ENCODE results near the gene KCNJ15. TPM values are rescaled to one million over a fixed set of nuclear protein-coding genes. Genes with fewer than 3 reads are reported as not detected.

Gene KCNJ15
- total and polyA plus RNA-seq, 2 of the 8 experiments (the other 6 are each of a cell fraction or from before 2014, with no cell fraction given) = under 0.01 TPM; not detected in 1

DNA sequence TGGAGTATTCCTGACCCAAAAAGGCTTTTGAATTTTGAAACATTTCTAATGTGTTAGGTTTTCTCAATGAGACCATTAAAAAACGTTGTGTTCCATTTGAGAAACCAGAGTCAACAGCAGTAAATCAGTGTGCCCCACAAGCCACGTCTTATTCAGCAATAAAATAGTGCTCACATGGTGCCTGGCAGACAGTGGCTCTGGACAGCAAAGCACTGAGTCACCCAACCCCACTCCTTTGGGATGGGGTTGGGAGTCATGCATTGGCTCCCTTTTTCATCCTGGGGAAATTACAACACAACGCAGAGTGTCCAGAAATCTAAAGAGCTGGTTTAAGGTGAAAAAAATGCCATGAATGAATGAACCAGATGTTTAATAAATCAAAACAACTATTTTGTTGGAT is 46.5 kb downstream of the KCNJ15 start:
- no peak for TF ChIP-seq RBBP5 (IDR thresholded peaks at IDR 0.05; ENCODE audit: borderline replicate concordance, low read depth, low read length)
- no peak for TF ChIP-seq SIX5 (IDR thresholded peaks at IDR 0.05; ENCODE audit: low read depth, low read length)
- TF ChIP-seq, protein P1, sequence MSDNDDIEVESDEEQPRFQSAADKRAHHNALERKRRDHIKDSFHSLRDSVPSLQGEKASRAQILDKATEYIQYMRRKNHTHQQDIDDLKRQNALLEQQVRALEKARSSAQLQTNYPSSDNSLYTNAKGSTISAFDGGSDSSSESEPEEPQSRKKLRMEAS (IDR thresholded peaks at IDR 0.05) = no peak
- no peak for TF ChIP-seq KDM1A (IDR thresholded peaks at IDR 0.05; ENCODE audit: borderline replicate concordance, low read length)
- no peak for TF ChIP-seq MAFK (IDR thresholded peaks at IDR 0.05; ENCODE audit: low read depth, low read length)
- TF ChIP-seq RXRA (IDR thresholded peaks at IDR 0.05; ENCODE audit: insufficient read depth, low read depth, low read length) = no peak
- TF ChIP-seq NANOG (IDR thresholded peaks at IDR 0.05; ENCODE audit: insufficient read depth, low read depth, low read length, poor library complexity, severe bottlenecking) = no peak
- no peak for TF ChIP-seq CEBPB (IDR thresholded peaks at IDR 0.05; ENCODE audit: low read depth, low read length)
- no peak for TF ChIP-seq EGR1 (IDR thresholded peaks at IDR 0.05; ENCODE audit: borderline replicate concordance, low read depth, low read length)
- TF ChIP-seq FOSL1 (IDR thresholded peaks at IDR 0.05; ENCODE audit: insufficient read depth, low read depth, low read length) = no peak
- no peak for TF ChIP-seq CHD1 (IDR thresholded peaks at IDR 0.05; ENCODE audit: low read depth, low read length)
- TF ChIP-seq HDAC6 (IDR thresholded peaks at IDR 0.05; ENCODE audit: low read depth, low read length) = no peak
- Histone ChIP-seq H2BK15ac (ENCODE audit: low read length) (no peak overlapping the region), H2BK20ac (ENCODE audit: low read length) (no peak overlapping the region), H4K91ac (replicated peaks; ENCODE audit: insufficient read length, low read length) (no peak overlapping the region), H3K14ac (ENCODE audit: insufficient read length) (no peak overlapping the region), H4K8ac (ENCODE audit: extremely low read depth, insufficient read depth, low read length) (no peak overlapping the region), H3K27ac (ENCODE audit: low read depth, low read length) (no peak overlapping the region), H3K23me2 (ENCODE audit: low read depth, low read length) (no peaks in the 10 kb centered on the region), H2BK5ac (ENCODE audit: low read depth, low read length) (no peak overlapping the region), H3K4me1 (replicated peaks in 1 of 4; ENCODE audit: control insufficient read depth in 3 of 4, insufficient read depth in 4 of 4, low read length in 3 of 4) (peaks cover 0 to 3% (median under 1%) of the 10 kb centered on the region in 4 experiments; a peak in 1 of 7 replicates), H2AK5ac (ENCODE audit: low read depth, low read length) (no peak overlapping the region), H4K5ac (ENCODE audit: insufficient read length, low read depth, low read length) (no peak overlapping the region), H3K9me3 (ENCODE audit: insufficient read depth in 2 of 2, low read depth in 1 of 2, low read length in 1 of 2) (no peaks in the 10 kb centered on the region), H4K20me1 (replicated peaks in 1 of 2; ENCODE audit: control insufficient read depth in 1 of 2, insufficient read depth in 2 of 2, low read length in 2 of 2) (no peaks in the 10 kb centered on the region), H2BK12ac (ENCODE audit: low read depth, low read length) (no peak overlapping the region; the same call in 1 of the 2 replicates), H3K56ac (replicated peaks; ENCODE audit: insufficient read length, low read depth, low read length) (no peak overlapping the region), H3K27me3 (replicated peaks in 1 of 4; ENCODE audit: control insufficient read depth in 3 of 4, extremely low read depth in 1 of 4, insufficient read depth in 3 of 4, low read length in 3 of 4) (no peaks in the 10 kb centered on the region), H3K79me1 (ENCODE audit: low read depth, low read length) (no peaks in the 10 kb centered on the region), H3K4me3 (ENCODE audit: extremely low read depth in 1 of 4, insufficient read depth in 2 of 4, low read depth in 3 of 4, low read length in 4 of 4) (no peak overlapping the region), H3K9ac (replicated peaks in 1 of 4; ENCODE audit: extremely low read depth in 1 of 4, low read depth in 3 of 4, low read length in 3 of 4) (no peak overlapping the region), H3K79me2 (ENCODE audit: control insufficient read depth in 1 of 2, insufficient read depth in 2 of 2, low read length in 2 of 2) (no peaks in the 10 kb centered on the region), H3K18ac (ENCODE audit: extremely low read depth, low read length) (no peak overlapping the region), H3K36me3 (ENCODE audit: control insufficient read depth in 2 of 4, insufficient read depth in 4 of 4, low read length in 3 of 4) (no peaks in the 10 kb centered on the region), H3K23ac (ENCODE audit: insufficient read length) (no peak overlapping the region), H3K4me2 (ENCODE audit: insufficient read depth in 1 of 2, low read depth in 2 of 2, low read length in 2 of 2) (no peak overlapping the region), H2AFZ (ENCODE audit: low read length) (no peak overlapping the region), H2BK120ac (replicated peaks; ENCODE audit: low read depth, low read length) (no peak overlapping the region), H3K4ac (replicated peaks; ENCODE audit: insufficient read length, low read depth, low read length) (no peak overlapping the region)
- POLR2A ChIA-PET (ENCODE audit: partially characterized antibody) = no interaction called here
- no peak for FAIRE-seq
- CTCF ChIA-PET (ENCODE audit: partially characterized antibody) = no interaction called here
- no peak for DNase-seq (ENCODE audit: low read depth in 1 of 2, low spot score in 2 of 2)
- 92% methylated on average over 3 of the region's 3 CpGs; no CpG with 5 or more reads in 1 of the 2 experiments for WGBS, 2 experiments (ENCODE audit: extremely low coverage in 1 of 2, insufficient coverage in 1 of 2, insufficient read length in 1 of 2, insufficient replicate concordance in 2 of 2, low coverage in 1 of 2, low lambda C conversion rate in 2 of 2, missing lambda C conversion rate in 1 of 2)

Measured in H1 (cell line).